SK-N-SH (cell line): ENCODE results near the gene TBX2. TPM values are rescaled to one million over a fixed set of nuclear protein-coding genes. Genes with fewer than 3 reads are reported as not detected.

Experiments used
- CTCF ChIA-PET: fragments of 300-600, 350-600 bp; formaldehyde crosslinking; extraction: SDS; loops from one replicate; lab custom pipeline; 2021; lab: Yijun Ruan, JAX
- POLR2A ChIA-PET: fragments of 350-600 bp; sonication (Branson Sonifier 250); formaldehyde crosslinking; extraction: SDS; loops from one replicate; lab custom pipeline; 2020; ENCODE audit warnings: antibody characterized with exemption, inconsistent platforms; lab: Yijun Ruan, JAX
- DNase-seq: peaks from one replicate; pipeline ENCODE4 v3.0.0; 2012
- H2AFZ ChIP-seq: fragments of 200-600 bp; sonication (generic); 2 replicates; pipeline ENCODE4 v1.8.1; 2016; ENCODE audit warnings: antibody characterized with exemption, mild to moderate bottlenecking, low read depth
- H3F3A ChIP-seq: fragments of 200-600 bp; sonication (generic); replicated peaks from 2 replicates; pipeline ENCODE3; 2016; ENCODE audit warnings: antibody characterized with exemption, mild to moderate bottlenecking; ENCODE audit not compliant: insufficient read depth
- H3K27ac ChIP-seq, 2 experiments: fragments of 200-500 bp in 1 of 2; fragments of 200-600 bp in 1 of 2; sonication (Bioruptor generic) in 1 of 2; sonication (generic), shearing (Covaris generic) in 1 of 2; 2 replicates each; pipeline versions ENCODE4 v1.5.1 to v1.6.1; 2014 to 2016; ENCODE audit warnings: low read depth in 2 of 2, inconsistent platforms in 1 of 2, low read length in 1 of 2, mild to moderate bottlenecking in 1 of 2, mixed read lengths in 1 of 2
- H3K27me3 ChIP-seq: fragments of 200-600 bp; sonication (generic), shearing (Covaris generic); 2 replicates; pipeline ENCODE4 v1.6.1; 2016; ENCODE audit warnings: mixed run types; ENCODE audit not compliant: insufficient read depth
- H3K36me3 ChIP-seq, 2 experiments: fragments of 200-500 bp in 1 of 2; fragments of 200-600 bp in 1 of 2; sonication (Bioruptor generic) in 1 of 2; sonication (generic) in 1 of 2; replicated peaks in 1 of 2; 2 replicates each; pipeline versions ENCODE3 to v1.5.1; 2014 to 2016; ENCODE audit warnings: low read length in 1 of 2, mild to moderate bottlenecking in 1 of 2; ENCODE audit not compliant: insufficient read depth in 2 of 2, control insufficient read depth in 1 of 2
- H3K4me1 ChIP-seq, 2 experiments: fragments of 200-500 bp in 1 of 2; fragments of 200-600 bp in 1 of 2; sonication (Bioruptor generic) in 1 of 2; sonication (generic), shearing (Covaris generic) in 1 of 2; 2 replicates each; pipeline versions ENCODE4 v1.5.1 to v1.6.1; 2014 to 2016; ENCODE audit warnings: low read depth in 1 of 2, low read length in 1 of 2, mixed run types in 1 of 2; ENCODE audit not compliant: insufficient read depth in 2 of 2, control insufficient read depth in 1 of 2
- H3K4me2 ChIP-seq: fragments of 200-600 bp; sonication (generic), shearing (Covaris generic); 2 replicates; pipeline ENCODE4 v1.6.1; 2017; ENCODE audit warnings: mixed run types
- H3K4me3 ChIP-seq, 2 experiments: fragments of 200-500 bp in 1 of 2; fragments of 200-600 bp in 1 of 2; sonication (Bioruptor generic) in 1 of 2; sonication (generic), shearing (Covaris generic) in 1 of 2; 2 replicates each; pipeline versions ENCODE4 v1.5.1 to v1.8.1; 2014 to 2016; ENCODE audit warnings: low read depth in 2 of 2, inconsistent platforms in 1 of 2, low read length in 1 of 2, mild to moderate bottlenecking in 1 of 2, mixed read lengths in 1 of 2, moderate library complexity in 1 of 2
- H3K79me2 ChIP-seq: fragments of 200-600 bp; sonication (generic); 2 replicates; pipeline ENCODE4 v1.8.1; 2017; ENCODE audit warnings: mild to moderate bottlenecking; ENCODE audit not compliant: insufficient read depth
- H3K9ac ChIP-seq: fragments of 200-600 bp; sonication (generic); 2 replicates; pipeline ENCODE4 v1.6.1; 2017; ENCODE audit warnings: mixed run types
- H3K9me2 ChIP-seq: fragments of 200-600 bp; sonication (generic); 2 replicates; pipeline ENCODE4 v1.6.1; 2017; ENCODE audit warnings: mixed run types
- H3K9me3 ChIP-seq: fragments of 200-600 bp; sonication (generic); 2 replicates; pipeline ENCODE4 v1.6.1; 2017; ENCODE audit warnings: mixed run types, mild to moderate bottlenecking, moderate library complexity
- H4K20me1 ChIP-seq: fragments of 200-600 bp; sonication (generic); 2 replicates; pipeline ENCODE4 v1.6.1; 2017; ENCODE audit warnings: mild to moderate bottlenecking, mixed run types; ENCODE audit not compliant: insufficient read depth
- CHD2 ChIP-seq: fragments of 150-350 bp; IDR thresholded peaks from 2 replicates; pipeline ENCODE4 v1.6.1; 2018; ENCODE audit warnings: low read length; ENCODE audit not compliant: partially characterized antibody
- ELF1 ChIP-seq: IDR thresholded peaks from 2 replicates; pipeline ENCODE4 v1.4.0; 2012
- EZH2phosphoT487 ChIP-seq: fragments of 200-600 bp; sonication (generic); IDR thresholded peaks from 2 replicates; pipeline ENCODE4 v1.6.1; 2017; ENCODE audit warnings: low read depth, mixed run types, mild to moderate bottlenecking, antibody characterized with exemption, moderate library complexity, borderline replicate concordance
- FOSL2 ChIP-seq: IDR thresholded peaks from 2 replicates; pipeline ENCODE4 v1.4.0; 2012; ENCODE audit warnings: low read depth, mild to moderate bottlenecking, moderate library complexity, borderline replicate concordance
- FOXJ3 ChIP-seq: sonication (generic); formaldehyde crosslinking; IDR thresholded peaks from 2 replicates; pipeline ENCODE4 v1.5.1; 2020; ENCODE audit warnings: mild to moderate bottlenecking, missing genetic modification reagents
- JUND ChIP-seq: IDR thresholded peaks from 2 replicates; pipeline ENCODE4 v1.4.0; 2012
- MXI1 ChIP-seq: IDR thresholded peaks from 2 replicates; pipeline ENCODE4 v1.6.1; 2012; ENCODE audit warnings: mild to moderate bottlenecking, low read depth, low read length, improper control_type of control experiment
- NRF1 ChIP-seq: IDR thresholded peaks from 2 replicates; pipeline ENCODE4 v1.6.1; 2012; ENCODE audit warnings: low read depth, mild to moderate bottlenecking, low read length
- RCOR1 ChIP-seq: fragments of 150-350 bp; IDR thresholded peaks from 2 replicates; pipeline ENCODE4 v1.6.1; 2017; ENCODE audit warnings: antibody characterized with exemption, low read length
- TCF12 ChIP-seq: IDR thresholded peaks from 2 replicates; pipeline ENCODE4 v1.4.0; 2012
- WGBS: methylation state at CpG from one replicate; pipeline ENCODE4 v1.1.6; 2017; ENCODE audit warnings: low lambda C conversion rate; 5-methylcytosine and 5-hydroxymethylcytosine counted together
- polyA plus RNA-seq, 3 experiments: library from polyadenylated mRNA; depleted of rRNA; stranded (reverse); fragments of >200 nt; gene quantifications; 2 replicates each; pipeline ENCODE4 v1.2.3, GENCODE V29; 2012
- TF ChIP-seq, protein P1 (sequence below): IDR thresholded peaks from 2 replicates; pipeline ENCODE4 v1.4.0; 2012; ENCODE audit warnings: low read depth

The TBX2 gene
- polyA plus RNA-seq, 1 of the 3 experiments (the other 2 are of a cell fraction), result 57.8 TPM

DNA sequence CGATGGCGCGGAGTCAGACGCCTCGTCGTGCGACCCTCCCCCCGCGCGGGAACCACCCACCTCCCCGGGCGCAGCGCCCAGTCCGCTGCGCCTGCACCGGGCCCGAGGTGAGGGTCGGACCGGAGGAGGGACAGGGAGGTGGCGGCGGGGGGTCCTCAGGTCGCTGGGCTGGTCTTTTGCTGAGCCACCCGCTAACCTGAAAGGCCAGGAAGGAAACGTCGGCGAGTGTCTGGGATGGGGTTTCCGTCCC lies 4.9 kb downstream of the TBX2 start:
- TF ChIP-seq MXI1, result no peak
- TF ChIP-seq, protein P1, sequence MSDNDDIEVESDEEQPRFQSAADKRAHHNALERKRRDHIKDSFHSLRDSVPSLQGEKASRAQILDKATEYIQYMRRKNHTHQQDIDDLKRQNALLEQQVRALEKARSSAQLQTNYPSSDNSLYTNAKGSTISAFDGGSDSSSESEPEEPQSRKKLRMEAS, result no peak
- TF ChIP-seq EZH2phosphoT487, result no peak
- no peak for TF ChIP-seq CHD2
- no peak for TF ChIP-seq JUND
- TF ChIP-seq RCOR1, result no peak
- TF ChIP-seq TCF12, result no peak
- Histone ChIP-seq H3K27ac (no peak overlapping the region), H2AFZ (no peak overlapping the region), H3K4me3 (no peak overlapping the region; a peak in 1 of 4 replicates), H3K9ac (no peak overlapping the region), H3K4me2 (peak overlapping the region; percentile 95; the same call in 1 of the 2 replicates), H3K79me2 (peaks cover 77% of the 10 kb centered on the region), H3K9me3 (no peaks in the 10 kb centered on the region), H3K27me3 (no peaks in the 10 kb centered on the region), H3K36me3 (peaks cover 67 to 70% of the 10 kb centered on the region in 2 experiments), H3K9me2 (no peaks in the 10 kb centered on the region), H3K4me1 (peaks cover 21 to 43% of the 10 kb centered on the region in 2 experiments), H3F3A (peaks cover 37% of the 10 kb centered on the region), H4K20me1 (peaks cover 65% of the 10 kb centered on the region)
- POLR2A ChIA-PET, result interaction anchor here (1.1 kb wide), 1 partner anchor 166 kb away, joined by 3 read pairs; no protein-coding TSS in a partner anchor
- DNase-seq, result peak; percentile 42
- CTCF ChIA-PET, result interaction anchor here (1.1 to 7.3 kb wide), 2 partner anchors 7 to 14 kb away, joined by 3 to 73 read pairs; no protein-coding TSS in a partner anchor
- WGBS, result 95% methylated on average over 25 of the region's 27 CpGs

DNA sequence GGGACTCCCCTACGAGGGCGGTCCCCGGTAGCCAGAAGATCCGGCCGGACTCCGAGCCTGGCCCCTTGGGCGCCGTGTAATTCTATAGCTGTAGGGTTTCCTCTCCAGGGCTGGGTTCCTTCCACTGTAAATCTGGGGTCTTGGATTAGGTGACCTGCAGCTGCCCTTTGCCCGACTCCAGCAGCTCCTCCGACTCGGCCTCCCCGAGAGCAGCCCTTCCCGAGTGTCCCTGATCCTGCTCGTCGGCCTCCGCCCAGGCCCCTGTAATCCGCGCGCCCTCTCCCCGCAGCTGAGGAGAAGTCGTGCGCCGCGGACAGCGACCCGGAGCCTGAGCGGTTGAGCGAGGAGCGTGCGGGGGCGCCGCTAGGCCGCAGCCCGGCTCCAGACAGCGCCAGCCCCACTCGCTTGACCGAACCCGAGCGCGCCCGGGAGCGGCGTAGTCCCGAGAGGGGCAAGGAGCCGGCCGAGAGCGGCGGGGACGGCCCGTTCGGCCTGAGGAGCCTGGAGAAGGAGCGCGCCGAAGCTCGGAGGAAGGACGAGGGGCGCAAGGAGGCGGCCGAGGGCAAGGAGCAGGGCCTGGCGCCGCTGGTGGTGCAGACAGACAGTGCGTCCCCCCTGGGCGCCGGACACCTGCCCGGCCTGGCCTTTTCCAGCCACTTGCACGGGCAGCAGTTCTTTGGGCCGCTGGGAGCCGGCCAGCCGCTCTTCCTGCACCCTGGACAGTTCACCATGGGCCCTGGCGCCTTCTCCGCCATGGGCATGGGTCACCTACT lies 5.5 kb downstream of the TBX2 start:
- peaks cover 65% of the 10 kb centered on the region for H4K20me1 ChIP-seq
- H3K9me2 ChIP-seq, result no peaks in the 10 kb centered on the region
- no peak overlapping the region; a peak in 2 of 4 replicates for H3K27ac ChIP-seq
- ChIA-PET POLR2A (interaction anchor here (1.1 kb wide), 1 partner anchor 167 kb away, joined by 3 read pairs; no protein-coding TSS in a partner anchor), CTCF (interaction anchor here (1.1 to 7.3 kb wide), 2 partner anchors 7 to 15 kb away, joined by 3 to 73 read pairs; no protein-coding TSS in a partner anchor)
- H3K9ac ChIP-seq, result no peak overlapping the region
- peaks cover 74% of the 10 kb centered on the region for H3K79me2 ChIP-seq
- DNase-seq, result peak; percentile 31
- TF ChIP-seq ELF1, result no peak
- no peak for TF ChIP-seq FOSL2
- TF ChIP-seq FOXJ3 (CRISPR knock-in tag), result no peak
- TF ChIP-seq NRF1, result no peak
- H3K4me2 ChIP-seq, result peak overlapping the region; percentile 95; the same call in 1 of the 2 replicates
- H3K4me1 ChIP-seq, result peaks cover 21 to 43% of the 10 kb centered on the region in 2 experiments
- no peaks in the 10 kb centered on the region for H3K9me3 ChIP-seq
- peaks cover 40% of the 10 kb centered on the region for H3F3A ChIP-seq
- no peak overlapping the region; a peak in 1 of 4 replicates for H3K4me3 ChIP-seq
- peaks cover 67 to 70% of the 10 kb centered on the region in 2 experiments for H3K36me3 ChIP-seq
- 98% methylated on average over 66 of the region's 71 CpGs for WGBS
- no peaks in the 10 kb centered on the region for H3K27me3 ChIP-seq
- no peak overlapping the region for H2AFZ ChIP-seq
